Loucy (cell line): Measurements from ENCODE around the gene RFX3.
"Not testable (repeated sequence)": the region's sequence is repeated elsewhere in the genome, so short reads cannot be mapped to it uniquely, and the experiment has no call there.

Source experiments
- H2AFZ ChIP-seq: fragments of 200-600 bp; sonication (generic); 2 replicates; pipeline ENCODE4 v1.6.0; 2016; ENCODE audit warnings: antibody characterized with exemption, mild to moderate bottlenecking, low read length, moderate library complexity
- H3F3A ChIP-seq: fragments of 200-600 bp; 2 replicates; pipeline ENCODE4 v1.6.0; 2016; ENCODE audit warnings: antibody characterized with exemption, low read depth, mild to moderate bottlenecking
- H3K27me3 ChIP-seq: fragments of 200-600 bp; sonication (generic); 2 replicates; pipeline ENCODE4 v1.6.1; 2014; ENCODE audit warnings: low read length, mild to moderate bottlenecking; ENCODE audit not compliant: insufficient read depth, poor library complexity, severe bottlenecking
- H3K36me3 ChIP-seq: fragments of 200-600 bp; sonication (generic); 2 replicates; pipeline ENCODE4 v1.6.1; 2016; ENCODE audit warnings: low read length; ENCODE audit not compliant: insufficient read depth
- H3K4me1 ChIP-seq: fragments of 200-600 bp; sonication (generic); 2 replicates; pipeline ENCODE4 v1.5.1; 2014; ENCODE audit warnings: low read length, mild to moderate bottlenecking; ENCODE audit not compliant: insufficient read depth, poor library complexity, severe bottlenecking
- H3K4me2 ChIP-seq: fragments of 200-600 bp; sonication (generic); 2 replicates; pipeline ENCODE4 v1.6.0; 2014; ENCODE audit warnings: antibody characterized with exemption, low read length, low read depth, mild to moderate bottlenecking; ENCODE audit not compliant: poor library complexity, severe bottlenecking
- H3K4me3 ChIP-seq: fragments of 200-600 bp; sonication (generic); 2 replicates; pipeline ENCODE4 v1.5.1; 2014; ENCODE audit warnings: low read length, mild to moderate bottlenecking, mixed read lengths; ENCODE audit not compliant: poor library complexity, severe bottlenecking
- H3K79me2 ChIP-seq: fragments of 200-600 bp; sonication (generic); 2 replicates; pipeline ENCODE4 v1.6.1; 2014; ENCODE audit warnings: low read length; ENCODE audit not compliant: insufficient read depth
- H3K9ac ChIP-seq: fragments of 200-600 bp; sonication (generic); 2 replicates; pipeline ENCODE4 v1.6.0; 2014; ENCODE audit warnings: mild to moderate bottlenecking, low read depth, low read length, moderate library complexity; ENCODE audit not compliant: poor library complexity, severe bottlenecking
- H3K9me2 ChIP-seq: fragments of 200-600 bp; sonication (generic); replicated peaks from 2 replicates; pipeline ENCODE4 v1.6.1; 2016; ENCODE audit warnings: low read depth, low read length, mixed read lengths
- H3K9me3 ChIP-seq: fragments of 200-600 bp; sonication (generic); 2 replicates; pipeline ENCODE4 v1.6.1; 2014; ENCODE audit warnings: mild to moderate bottlenecking, antibody characterized with exemption, low read length, low read depth; ENCODE audit not compliant: insufficient read depth
- H4K20me1 ChIP-seq: fragments of 200-600 bp; sonication (generic); 2 replicates; pipeline ENCODE4 v1.6.0; 2014; ENCODE audit warnings: antibody characterized with exemption, low read length, mild to moderate bottlenecking; ENCODE audit not compliant: insufficient read depth, poor library complexity, severe bottlenecking
- EZH2phosphoT487 ChIP-seq: fragments of 200-600 bp; IDR thresholded peaks from 2 replicates; pipeline ENCODE4 v1.6.1; 2018; ENCODE audit warnings: antibody characterized with exemption, mild to moderate bottlenecking, moderate library complexity, borderline replicate concordance
- TF ChIP-seq, protein P1 (sequence below): fragments of 200-600 bp; sonication (generic); conservative IDR thresholded peaks from 2 replicates; pipeline ENCODE4 v1.5.1; 2014; ENCODE audit warnings: mild to moderate bottlenecking, antibody characterized with exemption, low read length

The RFX3 gene

DNA sequence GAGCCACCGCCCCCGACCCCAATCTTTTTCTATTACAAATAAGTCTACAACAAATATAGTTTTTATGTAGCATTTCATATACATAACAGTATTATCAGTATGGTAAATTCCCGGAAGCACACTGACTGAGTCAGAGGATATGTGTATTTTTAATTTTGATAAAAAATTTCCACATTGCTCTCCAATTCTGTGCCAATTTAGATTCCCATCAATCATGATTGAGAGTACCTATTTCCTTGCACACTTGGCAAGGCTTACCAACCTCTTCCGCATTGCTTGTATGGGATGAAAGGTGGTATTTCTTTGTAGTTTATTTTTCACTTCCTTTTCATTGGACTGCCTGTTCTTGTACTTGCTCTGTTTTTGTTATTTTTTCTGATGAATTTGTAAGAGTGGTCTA lies 204.6 kb downstream of the RFX3 start:
- H3K9me2 ChIP-seq, result no peaks in the 10 kb centered on the region
- no peaks in the 10 kb centered on the region for H3K36me3 ChIP-seq
- peaks cover 9% of the 10 kb centered on the region for H3K4me1 ChIP-seq
- no peak for TF ChIP-seq EZH2phosphoT487
- TF ChIP-seq, protein P1, sequence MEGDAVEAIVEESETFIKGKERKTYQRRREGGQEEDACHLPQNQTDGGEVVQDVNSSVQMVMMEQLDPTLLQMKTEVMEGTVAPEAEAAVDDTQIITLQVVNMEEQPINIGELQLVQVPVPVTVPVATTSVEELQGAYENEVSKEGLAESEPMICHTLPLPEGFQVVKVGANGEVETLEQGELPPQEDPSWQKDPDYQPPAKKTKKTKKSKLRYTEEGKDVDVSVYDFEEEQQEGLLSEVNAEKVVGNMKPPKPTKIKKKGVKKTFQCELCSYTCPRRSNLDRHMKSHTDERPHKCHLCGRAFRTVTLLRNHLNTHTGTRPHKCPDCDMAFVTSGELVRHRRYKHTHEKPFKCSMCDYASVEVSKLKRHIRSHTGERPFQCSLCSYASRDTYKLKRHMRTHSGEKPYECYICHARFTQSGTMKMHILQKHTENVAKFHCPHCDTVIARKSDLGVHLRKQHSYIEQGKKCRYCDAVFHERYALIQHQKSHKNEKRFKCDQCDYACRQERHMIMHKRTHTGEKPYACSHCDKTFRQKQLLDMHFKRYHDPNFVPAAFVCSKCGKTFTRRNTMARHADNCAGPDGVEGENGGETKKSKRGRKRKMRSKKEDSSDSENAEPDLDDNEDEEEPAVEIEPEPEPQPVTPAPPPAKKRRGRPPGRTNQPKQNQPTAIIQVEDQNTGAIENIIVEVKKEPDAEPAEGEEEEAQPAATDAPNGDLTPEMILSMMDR, result no peak
- H3K79me2 ChIP-seq, result no peaks in the 10 kb centered on the region
- no peaks in the 10 kb centered on the region for H4K20me1 ChIP-seq
- H2AFZ ChIP-seq, result no peak overlapping the region
- no peak overlapping the region for H3K4me2 ChIP-seq
- H3F3A ChIP-seq, result no peaks in the 10 kb centered on the region
- H3K4me3 ChIP-seq, result no peak overlapping the region
- no peaks in the 10 kb centered on the region for H3K27me3 ChIP-seq
- H3K9me3 ChIP-seq, result no peaks in the 10 kb centered on the region
- H3K9ac ChIP-seq, result no peak overlapping the region

DNA sequence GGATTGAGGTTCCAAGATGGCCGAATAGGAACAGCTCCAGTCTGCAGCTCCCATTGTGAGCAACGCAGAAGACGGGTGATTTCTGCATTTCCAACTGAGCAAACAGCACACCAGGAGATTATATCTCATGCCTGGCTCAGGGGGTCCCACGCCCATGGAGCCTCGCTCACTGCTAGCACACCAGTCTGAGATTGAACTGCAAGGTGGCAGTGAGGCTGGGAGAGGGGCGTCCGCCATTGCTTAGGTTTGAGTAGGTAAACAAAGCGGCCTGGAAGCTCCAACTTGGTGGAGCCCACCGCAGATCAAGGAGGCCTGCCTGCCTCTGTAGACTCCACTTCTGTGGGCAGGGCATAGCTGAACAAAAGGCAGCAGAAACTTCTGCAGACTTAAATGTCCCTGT lies 213.2 kb downstream of the RFX3 start:
- H4K20me1 ChIP-seq, H3K9ac ChIP-seq, H3K36me3 ChIP-seq, H3F3A ChIP-seq, H3K79me2 ChIP-seq, H3K4me2 ChIP-seq, H3K27me3 ChIP-seq, H3K4me3 ChIP-seq, H3K9me2 ChIP-seq, H2AFZ ChIP-seq, H3K9me3 ChIP-seq, H3K4me1 ChIP-seq: not testable (repeated sequence)

GRCh38 chr9:3308609-3309008 lies 217.2 kb downstream of the RFX3 start:
- Histone ChIP-seq H3K9me3 (no peaks in the 10 kb centered on the region), H3K27me3 (no peaks in the 10 kb centered on the region), H3K36me3 (no peaks in the 10 kb centered on the region), H3K4me3 (no peak overlapping the region), H3K9me2 (no peaks in the 10 kb centered on the region), H3K4me2 (no peak overlapping the region), H3K9ac (no peak overlapping the region), H3F3A (no peaks in the 10 kb centered on the region), H3K4me1 (no peaks in the 10 kb centered on the region), H4K20me1 (no peaks in the 10 kb centered on the region), H2AFZ (no peak overlapping the region), H3K79me2 (no peaks in the 10 kb centered on the region)
- no peak for TF ChIP-seq EZH2phosphoT487
- TF ChIP-seq, protein P1, result no peak

- not testable (repeated sequence) for H3K9ac ChIP-seq, H3K79me2 ChIP-seq
Measured at GRCh38 chr9:3304388-3304787, 221.4 kb downstream of the RFX3 start.

More at GRCh38 chr9:3304388-3304787, 221.4 kb downstream of the RFX3 start:
- H3K36me3 ChIP-seq, H3K9me3 ChIP-seq, H2AFZ ChIP-seq, H4K20me1 ChIP-seq, H3K4me1 ChIP-seq, H3K9me2 ChIP-seq, H3K4me3 ChIP-seq, H3K4me2 ChIP-seq, H3F3A ChIP-seq, H3K27me3 ChIP-seq: not testable (repeated sequence)
